Measurements from ENCODE around the gene ENOX2. TPM values are rescaled to one million over a fixed set of nuclear protein-coding genes. Genes with fewer than 3 reads are reported as not detected.

The ENOX2 gene
- total RNA-seq, 2 experiments from 2014 or later, result 13.9 to 15.5 TPM

DNA sequence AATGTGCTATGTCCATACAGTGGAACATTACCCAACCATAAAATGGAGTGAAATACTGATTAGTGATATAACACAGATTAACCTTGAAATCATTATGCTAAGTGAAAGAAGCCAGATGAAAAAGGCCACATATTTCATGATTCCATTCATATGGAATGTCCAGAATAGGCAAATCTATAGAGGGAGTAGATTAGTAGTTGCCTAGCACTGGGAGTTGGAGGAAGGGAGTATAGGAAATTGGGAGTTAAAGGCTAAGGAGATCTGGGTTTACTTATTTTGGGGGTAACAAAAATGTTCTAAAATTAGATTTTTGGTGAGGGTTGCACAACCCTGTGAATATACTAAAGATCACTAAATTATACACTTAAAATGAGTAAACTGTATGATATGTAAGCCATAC lies 26.8 kb downstream of the ENOX2 start:
- H3K36me3 Mint-ChIP-seq (ENCODE audit: low read depth), result peaks cover 2% of the 10 kb centered on the region
- CTCF ChIA-PET, result no interaction called here
- H3K27ac Mint-ChIP-seq, result no peak overlapping the region
- H3K4me1 Mint-ChIP-seq, result peaks cover 15% of the 10 kb centered on the region
- no peak overlapping the region for H3K4me3 Mint-ChIP-seq
- H3K9me3 Mint-ChIP-seq, result peaks cover 2% of the 10 kb centered on the region
- POLR2A ChIA-PET, result no interaction called here
- H3K27me3 Mint-ChIP-seq, result no peaks in the 10 kb centered on the region
- DNase-seq, result no peak

DNA sequence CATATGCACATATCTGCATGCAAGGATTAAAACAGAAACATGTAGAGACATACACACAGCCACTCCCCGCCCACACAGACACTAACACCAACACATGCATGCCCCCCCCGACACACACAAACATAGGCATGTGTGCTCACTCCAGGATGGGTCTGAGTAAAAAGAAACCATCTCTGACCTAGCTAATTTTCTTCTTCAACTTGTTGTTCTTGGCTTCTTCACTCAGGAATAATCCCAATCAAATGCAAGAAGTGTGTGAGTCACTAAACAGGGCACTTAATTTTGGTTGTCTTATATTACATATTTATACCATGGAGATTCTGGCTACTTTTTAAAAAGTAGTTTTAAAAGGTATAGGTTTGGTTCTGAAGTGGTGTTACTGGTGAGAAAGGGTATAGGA lies 28.3 kb downstream of the ENOX2 start:
- peaks cover 15% of the 10 kb centered on the region for H3K4me1 Mint-ChIP-seq
- ChIA-PET CTCF (no interaction called here), POLR2A (no interaction called here)
- H3K27me3 Mint-ChIP-seq, result no peaks in the 10 kb centered on the region
- peaks cover 2% of the 10 kb centered on the region for H3K9me3 Mint-ChIP-seq
- no peak overlapping the region for H3K4me3 Mint-ChIP-seq
- peaks cover 2% of the 10 kb centered on the region for H3K36me3 Mint-ChIP-seq (ENCODE audit: low read depth)
- no peak overlapping the region for H3K27ac Mint-ChIP-seq
- no peak for DNase-seq

DNA sequence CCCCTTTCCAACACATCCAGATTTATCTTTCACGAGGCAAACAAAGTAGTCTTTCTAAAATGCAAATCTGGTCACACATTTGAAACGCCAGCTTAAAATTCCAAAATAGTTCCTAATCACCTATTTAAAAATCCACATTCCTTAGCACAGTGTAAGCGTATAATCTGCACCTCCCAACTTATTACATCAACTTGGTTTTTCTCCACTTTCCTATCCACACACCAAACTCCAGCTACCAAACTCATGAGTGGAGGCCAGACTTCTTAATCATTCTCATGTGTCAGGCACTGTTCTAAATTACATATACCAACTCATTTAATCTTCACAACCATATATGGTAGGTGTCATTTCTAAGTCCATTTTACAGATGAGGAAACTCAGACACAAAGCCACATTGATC lies 33.8 kb downstream of the ENOX2 start:
- Mint-ChIP-seq H3K27ac (no peak overlapping the region), H3K4me1 (peaks cover 2% of the 10 kb centered on the region), H3K36me3 (ENCODE audit: low read depth) (peaks cover 2% of the 10 kb centered on the region), H3K9me3 (no peaks in the 10 kb centered on the region), H3K4me3 (no peak overlapping the region), H3K27me3 (no peaks in the 10 kb centered on the region)
- ChIA-PET CTCF (no interaction called here), POLR2A (no interaction called here)
- DNase-seq, result no peak

DNA sequence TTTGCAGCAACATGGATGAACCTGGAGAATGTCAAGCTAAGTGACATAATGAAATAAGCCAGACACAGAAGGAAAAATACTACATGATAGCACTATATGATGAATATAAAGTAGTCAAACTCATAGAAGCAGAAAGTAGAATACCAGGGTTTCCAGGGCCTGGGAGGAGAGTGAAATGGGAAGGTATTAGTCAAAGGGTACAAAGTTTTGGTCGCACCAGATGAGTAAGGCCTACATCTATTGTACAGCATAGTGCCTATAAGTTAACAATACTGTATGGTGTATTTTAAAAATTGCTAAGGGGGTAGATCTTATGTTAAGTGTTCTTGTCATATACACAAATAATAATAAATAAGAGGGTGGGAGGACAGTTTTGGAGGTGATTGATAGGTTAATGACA lies 41.5 kb downstream of the ENOX2 start:
- Mint-ChIP-seq H3K4me3 (no peak overlapping the region), H3K9me3 (no peaks in the 10 kb centered on the region), H3K27me3 (no peaks in the 10 kb centered on the region), H3K27ac (no peak overlapping the region), H3K36me3 (ENCODE audit: low read depth) (no peaks in the 10 kb centered on the region), H3K4me1 (peaks cover 8% of the 10 kb centered on the region)
- no peak for DNase-seq
- ChIA-PET CTCF (no interaction called here), POLR2A (no interaction called here)

DNA sequence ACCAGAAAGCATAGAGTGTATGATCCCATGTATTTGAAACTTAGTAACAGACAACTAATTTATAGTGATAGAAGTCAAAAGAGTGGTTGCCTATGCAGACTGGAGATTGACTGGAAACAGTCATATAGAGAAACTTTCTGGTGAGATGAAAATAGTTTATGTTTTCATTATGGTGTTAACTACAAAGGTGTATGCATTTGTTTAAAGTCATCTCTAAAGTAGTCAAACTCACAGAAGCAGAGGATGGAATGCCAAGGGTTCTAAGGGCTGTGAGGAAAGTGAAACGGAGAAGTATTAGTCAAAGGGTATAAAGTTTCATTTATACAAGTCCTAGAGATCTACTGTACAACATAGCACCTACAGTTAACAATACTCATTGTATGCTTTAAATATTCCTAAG lies 45.8 kb downstream of the ENOX2 start:
- no peak for DNase-seq
- peaks cover 7% of the 10 kb centered on the region for H3K36me3 Mint-ChIP-seq (ENCODE audit: low read depth)
- no peak overlapping the region for H3K4me3 Mint-ChIP-seq
- no peaks in the 10 kb centered on the region for H3K9me3 Mint-ChIP-seq
- no peaks in the 10 kb centered on the region for H3K27me3 Mint-ChIP-seq
- peaks cover 8% of the 10 kb centered on the region for H3K4me1 Mint-ChIP-seq
- H3K27ac Mint-ChIP-seq, result no peak overlapping the region
- ChIA-PET CTCF (no interaction called here), POLR2A (no interaction called here)

DNA sequence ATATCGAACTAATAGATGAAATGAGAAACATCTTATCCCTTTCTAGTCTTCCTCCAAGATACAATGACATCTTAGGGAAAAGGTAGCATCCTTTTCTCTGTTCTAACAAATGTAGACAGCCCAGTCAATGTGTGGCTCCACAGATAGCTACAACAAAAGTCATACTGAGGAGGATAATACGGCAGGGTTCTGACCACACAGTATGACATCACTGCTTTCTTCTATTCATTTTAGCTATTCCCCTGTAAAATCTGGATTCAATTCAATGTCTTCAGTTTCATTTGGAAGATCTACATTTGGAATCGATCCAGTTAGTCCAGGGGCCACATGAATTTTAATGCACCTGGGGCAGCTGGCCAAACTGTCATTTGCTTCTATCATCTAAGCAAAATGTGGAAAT lies 51.4 kb downstream of the ENOX2 start:
- H3K27me3 Mint-ChIP-seq, result no peaks in the 10 kb centered on the region
- H3K27ac Mint-ChIP-seq, result no peak overlapping the region
- no peaks in the 10 kb centered on the region for H3K9me3 Mint-ChIP-seq
- H3K4me3 Mint-ChIP-seq, result no peak overlapping the region
- POLR2A ChIA-PET, result no interaction called here
- H3K36me3 Mint-ChIP-seq (ENCODE audit: low read depth), result peaks cover 7% of the 10 kb centered on the region
- DNase-seq, result no peak
- H3K4me1 Mint-ChIP-seq, result peaks cover 14% of the 10 kb centered on the region
- CTCF ChIA-PET, result no interaction called here

DNA sequence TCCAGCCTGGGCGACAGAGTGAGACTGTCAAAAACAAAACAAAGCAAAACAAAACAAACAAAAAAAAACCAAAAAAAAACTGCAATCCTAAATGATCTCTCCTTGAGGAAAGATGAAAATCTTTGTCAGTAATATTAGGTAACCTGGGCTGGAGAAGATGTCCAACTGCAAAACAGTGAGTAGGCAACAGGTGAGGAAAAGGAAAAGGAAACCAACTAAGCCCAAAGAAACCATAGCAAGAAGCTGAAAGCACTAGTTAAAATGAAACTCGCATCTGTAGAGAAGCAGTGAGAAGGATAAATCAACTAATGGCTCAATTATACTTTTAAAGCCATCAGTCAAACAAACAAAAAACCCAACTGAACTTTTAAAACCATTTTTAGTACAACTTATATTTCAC lies 54.2 kb downstream of the ENOX2 start:
- ChIA-PET POLR2A (no interaction called here), CTCF (no interaction called here)
- Mint-ChIP-seq H3K36me3 (ENCODE audit: low read depth) (no peaks in the 10 kb centered on the region), H3K4me1 (peaks cover 14% of the 10 kb centered on the region), H3K9me3 (no peaks in the 10 kb centered on the region), H3K27ac (no peak overlapping the region), H3K27me3 (no peaks in the 10 kb centered on the region), H3K4me3 (no peak overlapping the region)
- no peak for DNase-seq

DNA sequence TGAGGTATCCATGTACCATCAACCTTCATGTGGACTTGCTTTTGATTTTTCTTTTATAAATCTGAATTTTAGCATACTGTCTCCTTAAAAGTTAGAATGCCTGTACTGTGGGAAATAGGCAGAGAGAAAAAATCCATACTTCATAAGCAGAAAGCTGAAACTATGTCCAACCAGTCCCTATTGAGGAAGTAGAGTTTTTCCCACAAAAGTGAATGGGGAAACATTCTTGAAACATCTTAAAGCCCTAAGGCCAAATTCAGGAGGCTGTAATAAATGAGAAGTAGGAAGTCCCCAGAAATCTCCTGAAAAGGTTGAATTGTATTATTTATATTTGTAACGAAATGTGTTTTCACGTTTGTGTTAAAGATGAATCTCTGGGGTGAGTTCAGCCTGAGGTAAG lies 56.3 kb downstream of the ENOX2 start:
- DNase-seq, result no peak
- Mint-ChIP-seq H3K27me3 (no peaks in the 10 kb centered on the region), H3K36me3 (ENCODE audit: low read depth) (no peaks in the 10 kb centered on the region), H3K9me3 (no peaks in the 10 kb centered on the region), H3K27ac (no peak overlapping the region), H3K4me3 (no peak overlapping the region), H3K4me1 (peaks cover 14% of the 10 kb centered on the region)
- ChIA-PET POLR2A (no interaction called here), CTCF (no interaction called here)

DNA sequence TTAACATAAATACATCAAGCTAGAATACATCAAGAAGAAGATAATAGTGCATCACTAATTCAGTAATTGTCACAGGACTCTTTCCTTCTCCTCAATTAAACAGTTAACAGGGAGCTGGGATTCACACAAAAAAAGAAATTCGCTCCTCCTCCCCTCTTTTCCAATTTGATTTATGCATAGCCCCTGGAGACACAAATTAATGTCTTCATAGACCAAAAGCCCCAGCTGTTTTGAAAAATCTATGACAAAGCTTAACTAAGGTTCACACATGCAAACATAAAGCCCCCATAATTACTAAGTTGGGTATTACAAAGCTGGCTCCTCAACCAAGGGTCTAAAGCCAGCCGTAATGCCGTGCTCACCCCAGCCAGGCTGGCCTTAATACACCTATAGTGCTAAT lies 61.2 kb downstream of the ENOX2 start:
- Mint-ChIP-seq H3K4me3 (no peak overlapping the region), H3K4me1 (no peaks in the 10 kb centered on the region), H3K27ac (no peak overlapping the region), H3K36me3 (ENCODE audit: low read depth) (no peaks in the 10 kb centered on the region), H3K27me3 (no peaks in the 10 kb centered on the region), H3K9me3 (no peaks in the 10 kb centered on the region)
- ChIA-PET POLR2A (interaction anchor here (0.6 kb wide), 1 partner anchor 764 kb away, joined by 4 read pairs; no protein-coding TSS in a partner anchor), CTCF (no interaction called here)
- DNase-seq, result no peak

DNA sequence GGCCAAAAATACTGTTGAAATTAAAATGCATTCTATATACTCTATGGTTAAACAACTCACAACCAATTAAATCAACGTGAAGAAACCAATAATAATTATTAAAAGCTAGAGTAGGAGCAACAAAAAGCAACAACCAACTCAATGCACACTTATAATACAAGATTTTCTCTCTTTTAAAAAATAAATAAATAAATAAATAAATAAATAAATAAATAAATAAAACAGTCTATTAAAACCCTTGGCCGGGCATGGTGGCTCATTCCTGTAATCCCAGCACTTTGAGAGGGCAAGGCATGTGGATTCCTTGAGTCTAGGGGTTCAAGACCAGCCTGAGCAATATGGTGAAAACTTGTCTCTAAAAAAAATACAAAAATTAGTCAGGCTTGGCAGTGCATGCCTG lies 62.7 kb downstream of the ENOX2 start:
- H3K9me3 Mint-ChIP-seq, result no peaks in the 10 kb centered on the region
- H3K4me3 Mint-ChIP-seq, result no peak overlapping the region
- POLR2A ChIA-PET, result no interaction called here

DNA sequence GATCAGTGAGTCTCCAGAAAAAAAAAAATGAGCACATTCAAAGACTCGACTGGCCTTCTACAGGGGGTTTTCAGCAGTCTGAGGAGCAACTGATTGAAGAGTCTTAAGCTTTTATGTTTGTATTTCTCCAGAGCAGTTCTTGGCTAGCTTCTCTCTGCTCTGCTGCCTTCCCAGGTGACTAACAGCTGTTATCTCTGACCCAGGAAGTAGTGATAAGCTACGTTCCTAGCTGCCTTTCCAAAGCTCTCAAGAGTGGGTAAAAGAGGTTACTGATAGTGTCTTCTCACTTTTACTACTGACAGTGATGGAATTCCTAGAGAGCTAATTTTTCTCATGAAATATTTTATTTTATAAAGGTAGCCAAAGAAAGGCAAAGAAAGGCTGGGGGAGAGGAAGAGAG lies 66.6 kb downstream of the ENOX2 start:
- CTCF ChIA-PET, result no interaction called here
- H3K36me3 Mint-ChIP-seq (ENCODE audit: low read depth), result no peaks in the 10 kb centered on the region

More for the DNA sequence above, 62.7 kb downstream of the ENOX2 start:
- H3K36me3 Mint-ChIP-seq (ENCODE audit: low read depth), result no peaks in the 10 kb centered on the region
- no peak overlapping the region for H3K27ac Mint-ChIP-seq
- H3K4me1 Mint-ChIP-seq, result no peaks in the 10 kb centered on the region
- no peak for DNase-seq
- no peaks in the 10 kb centered on the region for H3K27me3 Mint-ChIP-seq
- CTCF ChIA-PET, result no interaction called here

DNA sequence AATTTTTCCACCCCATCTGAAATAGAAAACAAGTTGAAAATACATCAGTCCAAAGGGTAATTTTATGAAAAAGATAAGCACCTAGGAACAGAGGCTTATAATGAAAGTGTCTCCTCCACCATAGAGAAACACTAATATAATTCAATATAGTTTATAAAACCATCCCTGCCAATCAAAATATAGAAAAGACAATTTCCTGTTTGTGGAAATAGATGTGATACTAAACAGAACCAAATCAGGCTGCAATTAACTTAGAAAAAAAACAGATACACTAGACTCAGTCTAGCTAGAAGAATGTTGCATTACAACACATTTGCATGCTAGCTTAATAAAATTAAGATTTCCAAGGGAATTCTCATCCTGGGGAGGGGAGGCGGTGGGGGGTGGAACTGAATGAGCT lies 68.2 kb downstream of the ENOX2 start:
- no peaks in the 10 kb centered on the region for H3K4me1 Mint-ChIP-seq
- H3K27me3 Mint-ChIP-seq, result no peaks in the 10 kb centered on the region
- peak overlapping the region; percentile 57 for H3K27ac Mint-ChIP-seq
- H3K9me3 Mint-ChIP-seq, result no peaks in the 10 kb centered on the region
- CTCF ChIA-PET, result interaction anchor here (0.5 kb wide), 1 partner anchor 700 kb away, joined by 3 read pairs; no protein-coding TSS in a partner anchor
- H3K4me3 Mint-ChIP-seq, result no peak overlapping the region
- DNase-seq, result no peak
- POLR2A ChIA-PET, result no interaction called here
- H3K36me3 Mint-ChIP-seq (ENCODE audit: low read depth), result no peaks in the 10 kb centered on the region

More for the DNA sequence above, 66.6 kb downstream of the ENOX2 start:
- Mint-ChIP-seq H3K4me1 (no peaks in the 10 kb centered on the region), H3K27me3 (no peaks in the 10 kb centered on the region), H3K27ac (no peak overlapping the region), H3K4me3 (no peak overlapping the region), H3K9me3 (no peaks in the 10 kb centered on the region)
- POLR2A ChIA-PET, result no interaction called here
- DNase-seq, result no peak

DNA sequence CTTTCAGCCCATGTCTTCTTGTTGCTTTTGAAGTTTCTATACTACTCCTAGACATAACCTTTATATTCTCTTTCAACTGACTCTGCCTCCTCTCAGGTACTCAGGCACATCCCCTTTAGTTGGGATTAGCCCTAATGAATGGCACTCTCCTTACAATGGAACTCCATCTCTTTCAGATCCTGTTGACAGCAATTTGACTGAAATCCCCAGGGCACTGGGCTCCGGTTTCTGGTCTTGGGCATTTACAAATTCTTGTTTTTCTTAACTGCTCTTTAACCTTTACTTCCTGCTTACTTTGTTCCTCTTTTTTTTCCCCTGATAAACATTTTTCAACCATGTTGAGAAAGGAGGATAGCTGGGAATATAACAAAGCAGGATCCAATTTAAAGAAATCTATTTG lies 68.9 kb downstream of the ENOX2 start:
- Mint-ChIP-seq H3K27me3 (no peaks in the 10 kb centered on the region), H3K36me3 (ENCODE audit: low read depth) (no peaks in the 10 kb centered on the region), H3K9me3 (no peaks in the 10 kb centered on the region), H3K4me1 (no peaks in the 10 kb centered on the region), H3K27ac (no peak overlapping the region), H3K4me3 (no peak overlapping the region)
- ChIA-PET CTCF (no interaction called here), POLR2A (no interaction called here)
- DNase-seq, result no peak

DNA sequence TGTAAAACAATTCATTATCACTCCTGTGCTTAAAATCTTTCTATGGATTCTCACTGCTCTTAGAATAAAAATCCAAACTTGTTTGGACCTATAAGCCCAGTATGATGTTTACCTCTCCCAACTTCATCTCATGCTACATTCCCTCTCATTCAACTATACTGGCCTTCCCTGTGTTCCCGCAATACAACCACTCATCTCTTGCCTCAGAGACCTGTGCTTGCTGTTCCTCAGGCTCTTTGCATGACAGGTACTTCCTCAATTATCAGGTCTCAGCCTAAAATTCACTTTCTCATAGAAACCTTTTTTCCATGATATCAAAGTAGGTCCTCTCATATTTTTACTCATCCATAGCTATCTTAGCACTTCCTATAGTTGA lies 71.7 kb downstream of the ENOX2 start:
- no peaks in the 10 kb centered on the region for H3K9me3 Mint-ChIP-seq
- no peaks in the 10 kb centered on the region for H3K36me3 Mint-ChIP-seq (ENCODE audit: low read depth)
- CTCF ChIA-PET, result no interaction called here
- H3K4me3 Mint-ChIP-seq, result no peak overlapping the region
- POLR2A ChIA-PET, result no interaction called here
- H3K27ac Mint-ChIP-seq, result no peak overlapping the region
- no peak for DNase-seq
- H3K4me1 Mint-ChIP-seq, result no peaks in the 10 kb centered on the region
- no peaks in the 10 kb centered on the region for H3K27me3 Mint-ChIP-seq
